Stimulated activated CD4-positive, alpha-beta T cell treated with anti-CD3 and anti-CD28 coated beads, Interleukin-15, amount 100 ng/mL, for 1 hour (primary cell): Measurements from ENCODE around the gene TTC29.

Experiments used
- DNase-seq, 2 donors: peaks; one replicate each; pipeline ENCODE4 v3.0.0-alpha.2; 2020; ENCODE audit warnings: low read depth in 1 of 2, low spot score in 1 of 2

TTC29 gene, protein sequence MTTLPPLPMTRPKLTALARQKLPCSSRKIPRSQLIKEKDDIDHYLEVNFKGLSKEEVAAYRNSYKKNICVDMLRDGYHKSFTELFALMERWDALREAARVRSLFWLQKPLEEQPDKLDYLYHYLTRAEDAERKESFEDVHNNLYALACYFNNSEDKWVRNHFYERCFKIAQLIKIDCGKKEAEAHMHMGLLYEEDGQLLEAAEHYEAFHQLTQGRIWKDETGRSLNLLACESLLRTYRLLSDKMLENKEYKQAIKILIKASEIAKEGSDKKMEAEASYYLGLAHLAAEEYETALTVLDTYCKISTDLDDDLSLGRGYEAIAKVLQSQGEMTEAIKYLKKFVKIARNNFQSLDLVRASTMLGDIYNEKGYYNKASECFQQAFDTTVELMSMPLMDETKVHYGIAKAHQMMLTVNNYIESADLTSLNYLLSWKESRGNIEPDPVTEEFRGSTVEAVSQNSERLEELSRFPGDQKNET

DNA sequence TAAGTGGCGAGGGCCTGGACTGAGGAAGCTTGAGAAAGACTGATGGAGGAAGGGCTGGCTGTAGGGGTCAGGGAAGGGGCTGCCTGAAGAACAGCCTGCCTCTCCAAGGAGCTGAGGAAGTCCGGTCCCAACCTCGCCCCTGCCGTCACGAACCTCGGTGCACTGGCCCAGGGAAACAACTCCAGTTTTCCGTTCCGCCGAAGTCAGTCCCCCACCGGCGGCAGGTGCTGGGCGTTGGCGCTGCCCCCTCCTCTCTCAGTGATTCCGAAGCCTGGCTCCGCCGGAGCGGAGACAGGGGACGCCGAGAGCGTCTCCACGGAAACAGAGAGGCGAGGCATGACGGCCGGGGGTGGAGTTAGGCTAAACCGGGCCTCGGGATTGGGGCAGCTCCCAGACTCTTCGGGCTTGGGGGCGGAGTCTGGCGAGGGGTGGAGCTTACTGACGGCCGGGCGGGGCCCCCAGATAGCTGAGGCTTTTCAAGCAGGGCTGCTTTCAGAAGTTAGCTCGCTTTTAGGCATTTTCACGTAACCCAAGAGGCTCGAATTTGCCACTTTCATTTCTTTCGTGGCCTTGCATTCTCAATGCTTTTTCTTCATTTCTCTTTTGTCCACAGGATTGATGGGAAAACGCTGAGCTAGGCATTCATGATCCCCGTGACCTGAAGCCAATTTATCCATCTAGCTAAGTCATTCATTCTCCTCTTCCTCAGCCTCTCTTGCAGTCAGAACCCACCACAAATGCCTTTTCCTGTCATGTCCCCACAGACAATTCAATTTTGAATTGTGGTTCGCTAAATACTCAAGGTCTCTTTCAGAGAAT, at the start of gene TTC29:
TTC29 (minus strand) TSS at position 309 of the 819 bp plus-strand sequence. CDS start 5,969 bp downstream, outside the sequence.
- peak; percentile 45 to 81 for DNase-seq

- no peak for DNase-seq
These were observed 36.0 kb upstream of the TTC29 start for GRCh38 chr4:146981651-146982050.

DNA sequence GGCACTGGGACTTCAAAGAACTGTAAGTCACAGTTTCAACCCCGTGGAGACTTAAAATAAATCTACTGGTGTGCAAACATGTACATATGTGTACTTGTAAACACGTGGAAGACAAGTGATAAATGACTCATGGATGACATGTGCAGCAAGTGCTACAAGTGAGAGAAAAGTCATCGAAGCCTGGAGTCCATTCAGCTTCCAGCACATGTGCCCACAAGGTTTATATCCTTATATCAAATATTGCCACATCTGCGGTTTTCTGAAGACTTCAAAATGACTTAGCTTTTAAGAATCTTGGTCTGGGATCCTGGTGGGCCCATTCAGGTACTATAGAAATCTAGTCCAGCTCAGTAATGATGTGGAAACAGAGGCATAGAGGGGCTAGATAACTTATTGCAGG, 33.0 kb upstream of the TTC29 start:
- no peak for DNase-seq

- DNase-seq = no peak
These were observed 30.5 kb upstream of the TTC29 start for GRCh38 chr4:146976145-146976544.

DNA sequence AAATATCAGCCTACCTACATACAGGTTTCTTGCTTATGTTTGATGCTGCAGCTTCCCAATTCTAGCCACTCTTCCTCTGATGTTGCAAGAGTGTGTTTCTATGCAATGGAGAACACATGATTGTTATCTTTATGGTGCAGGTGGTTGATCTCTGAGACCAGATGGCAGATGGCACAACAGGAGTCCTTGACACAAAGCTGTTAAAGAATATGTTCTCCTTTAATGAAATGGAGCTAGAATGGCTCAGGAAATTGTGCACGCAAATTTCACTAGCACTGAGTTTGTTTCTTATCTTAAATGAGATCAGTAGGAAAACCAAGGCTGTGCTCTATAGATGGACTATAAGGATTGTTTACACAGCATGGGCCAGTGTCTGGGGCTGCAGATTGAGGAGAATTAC, 29.9 kb upstream of the TTC29 start:
- DNase-seq = no peak

GRCh38 chr4:146975036-146975435, 29.4 kb upstream of the TTC29 start:
- DNase-seq = no peak

DNA sequence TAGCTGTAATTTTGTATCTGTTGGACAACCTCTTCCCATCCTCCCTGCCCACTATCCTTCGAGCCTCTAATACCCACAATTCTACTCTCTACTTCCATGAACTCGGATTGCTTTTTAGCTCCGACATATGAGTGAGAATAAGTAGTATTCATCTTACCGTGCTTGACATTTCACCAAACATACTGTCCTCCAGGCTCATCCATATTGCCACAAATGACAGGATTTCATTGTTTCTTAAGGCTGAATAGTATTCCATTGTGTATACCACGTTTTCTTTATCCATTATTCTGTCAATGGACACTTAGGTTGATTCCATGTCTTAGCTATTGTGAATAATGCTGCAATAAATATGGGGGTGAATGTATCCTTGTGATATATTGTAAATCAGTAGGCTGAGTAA, 26.4 kb upstream of the TTC29 start:
- no peak for DNase-seq

DNA sequence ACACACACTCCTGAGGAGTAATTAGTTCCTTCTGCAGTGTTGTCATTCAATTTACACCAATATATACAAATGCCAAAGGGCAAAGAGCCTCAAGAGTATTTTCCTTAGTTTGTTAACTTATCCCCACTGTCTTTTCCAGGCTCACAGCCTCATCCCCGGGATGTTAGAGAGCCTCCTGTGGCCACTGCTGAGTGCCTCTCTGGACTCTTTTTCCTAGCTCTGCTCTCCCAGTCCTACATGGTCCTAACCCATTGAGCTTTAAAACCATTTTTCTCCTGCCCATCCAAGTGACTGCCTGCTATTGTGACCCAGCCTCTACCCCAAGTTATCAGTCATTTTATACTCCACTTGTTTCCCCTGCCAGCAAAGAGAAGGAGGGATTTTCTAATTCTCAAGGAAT, 23.5 kb upstream of the TTC29 start:
- DNase-seq = no peak

DNA sequence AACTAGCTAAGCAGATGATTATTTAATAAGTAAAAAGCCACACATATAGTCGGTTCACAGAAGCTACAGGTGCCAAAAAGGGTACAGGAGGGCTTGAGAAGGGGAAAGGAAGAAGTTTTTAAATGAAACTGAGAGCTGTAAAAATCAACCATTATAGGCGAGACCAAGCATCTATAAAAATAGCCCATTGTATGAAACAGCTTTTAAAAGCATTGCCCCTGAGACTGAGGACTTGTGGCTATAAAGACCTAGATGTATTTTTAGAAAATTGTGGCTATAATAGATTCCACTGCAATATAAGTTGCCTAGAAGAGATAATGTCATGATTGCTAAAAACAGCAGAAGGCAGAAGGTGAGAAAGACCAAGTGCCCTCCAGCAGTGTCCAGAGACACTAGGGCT, 15.0 kb upstream of the TTC29 start:
- no peak for DNase-seq

DNA sequence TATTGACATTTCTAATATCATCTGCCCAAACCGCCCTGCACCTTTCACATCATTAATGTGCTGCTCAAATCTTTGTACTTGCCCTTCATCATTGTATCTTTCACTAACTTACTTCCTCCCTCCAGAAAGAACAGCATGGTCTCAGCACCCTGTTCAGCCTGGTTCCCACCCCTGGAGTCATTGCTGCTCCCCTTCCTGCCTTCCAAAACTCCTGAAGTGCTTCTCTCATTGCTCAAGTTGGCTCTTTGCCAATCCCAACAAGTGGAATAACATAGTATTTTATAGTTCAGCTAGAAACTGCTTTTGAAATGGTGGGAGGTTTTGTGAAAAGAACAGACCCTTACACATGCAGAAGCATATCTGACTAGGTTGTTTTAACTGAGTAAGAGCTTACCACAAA, 14.0 kb upstream of the TTC29 start:
- no peak for DNase-seq

- DNase-seq = no peak
These were observed 11.6 kb upstream of the TTC29 start for GRCh38 chr4:146957237-146957636.

- DNase-seq = no peak
These were observed 7.2 kb upstream of the TTC29 start for GRCh38 chr4:146952896-146953295.

GRCh38 chr4:146949559-146949958, 3.9 kb upstream of the TTC29 start:
- DNase-seq = no peak

DNA sequence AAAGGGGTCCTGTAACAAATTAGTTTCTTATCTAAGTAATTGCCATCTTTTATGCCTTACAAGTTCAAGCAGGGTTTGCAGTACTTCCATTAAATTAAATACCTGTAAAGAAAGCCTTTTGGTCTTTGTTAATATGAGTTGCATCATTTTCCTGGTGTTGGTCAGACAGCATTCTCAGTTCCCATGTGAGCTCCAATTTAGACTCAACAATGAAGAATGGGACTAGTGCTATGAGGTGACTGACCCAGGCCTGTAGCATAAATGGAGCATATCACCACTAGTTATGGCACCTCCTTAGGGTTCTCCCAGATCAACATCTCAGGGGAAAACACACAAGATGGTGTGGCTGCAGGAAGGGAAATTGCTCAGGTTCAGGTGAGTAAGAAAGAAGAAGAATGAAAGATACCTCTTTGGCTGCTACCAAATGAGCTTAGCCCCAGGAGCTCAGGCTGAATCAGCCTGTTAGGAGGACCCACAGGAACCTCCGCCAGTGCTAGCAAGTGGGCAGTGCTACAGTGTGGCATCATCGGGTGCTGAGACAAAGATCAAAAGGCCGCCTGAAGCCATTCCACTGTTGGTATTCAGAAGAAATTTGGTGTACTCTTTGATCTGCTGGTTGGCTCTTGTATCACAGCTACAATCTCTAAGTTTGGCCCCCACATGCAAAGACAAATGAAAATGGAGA, 1.8 kb downstream of the TTC29 start:
- DNase-seq = no peak

- DNase-seq = no peak
These were observed 13.5 kb downstream of the TTC29 start for GRCh38 chr4:146932116-146932515.

GRCh38 chr4:146930673-146931072, 15.0 kb downstream of the TTC29 start:
- no peak for DNase-seq

GRCh38 chr4:146927695-146928094, 18.0 kb downstream of the TTC29 start:
- DNase-seq = no peak

DNA sequence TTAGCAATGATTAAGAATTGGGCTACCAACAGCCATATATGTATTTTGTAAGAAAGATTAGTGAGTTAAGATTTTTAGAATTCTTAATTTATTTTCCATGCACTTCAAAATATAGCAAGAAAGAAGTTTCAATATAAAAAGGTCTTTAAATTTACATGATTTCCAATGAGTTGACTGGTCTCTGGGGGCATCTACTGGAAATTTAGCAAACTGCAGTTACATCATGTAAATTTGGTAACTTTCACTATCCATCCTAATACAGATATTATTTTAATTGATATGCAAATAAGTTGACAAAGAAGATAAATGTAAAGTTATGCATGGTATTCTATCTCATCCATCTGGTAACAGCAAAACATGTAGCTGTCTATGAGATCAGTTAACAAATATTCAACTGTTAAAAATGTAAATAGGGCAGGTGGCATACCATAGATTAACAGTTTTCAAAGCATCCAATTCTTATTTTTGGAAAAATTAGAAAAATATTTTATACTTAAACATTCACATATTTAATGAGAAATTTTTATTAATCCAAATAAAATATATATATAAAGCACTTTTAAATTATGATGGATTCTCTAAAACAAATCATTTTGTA, 29.1 kb downstream of the TTC29 start:
- DNase-seq = no peak

DNA sequence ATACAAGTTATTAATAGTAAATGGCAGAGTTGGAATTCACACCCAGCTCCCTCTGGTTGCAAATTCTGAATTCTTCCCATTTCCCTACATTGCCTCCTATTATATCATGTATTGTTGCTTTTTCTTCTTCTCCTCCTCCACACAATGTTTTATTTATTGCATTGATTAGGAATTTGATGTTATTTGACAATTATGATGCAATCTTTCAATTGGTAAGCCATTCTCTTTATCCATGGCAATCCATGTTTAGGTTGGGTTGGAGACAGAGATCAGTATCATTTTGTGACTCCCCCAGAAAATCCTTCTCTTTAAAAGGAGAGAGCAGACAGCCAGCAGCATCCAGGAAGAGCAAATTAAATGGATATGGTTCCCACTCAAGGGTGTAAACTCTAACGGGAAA, 30.5 kb downstream of the TTC29 start:
- DNase-seq = no peak

DNA sequence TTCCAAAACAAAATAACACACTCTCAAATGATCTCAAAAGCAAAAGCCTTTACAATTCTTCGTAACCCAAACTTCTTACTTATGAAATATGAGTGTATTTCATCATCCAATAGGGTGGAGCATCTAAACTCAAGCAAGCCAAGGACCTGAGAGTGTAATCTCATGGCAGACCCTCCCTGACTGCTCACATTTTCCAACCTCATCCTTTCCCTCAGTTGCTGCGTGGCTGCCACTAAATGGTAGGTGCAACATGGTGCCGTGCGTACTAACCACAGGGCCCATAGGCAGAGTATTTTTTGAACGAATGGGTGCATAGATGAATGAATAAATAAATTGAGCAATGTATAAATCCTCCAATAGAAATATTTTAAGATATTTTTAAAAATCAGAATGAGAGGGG, 45.4 kb downstream of the TTC29 start:
- DNase-seq = no peak

GRCh38 chr4:146890301-146890700, 55.4 kb downstream of the TTC29 start:
- no peak for DNase-seq
